Prostate gland (tissue), 2 donors: ENCODE results near the gene GFOD2. TPM values are rescaled to one million over a fixed set of nuclear protein-coding genes. Genes with fewer than 3 reads are reported as not detected.

Experiments
- DNase-seq: peaks from one replicate; pipeline ENCODE4 v3.0.0-alpha.2; 2019; ENCODE audit warnings: low spot score
- H3K27ac ChIP-seq, 2 donors: fragments of 200-600 bp; sonication (generic); 2 replicates each; pipeline ENCODE4 v1.5.1; 2017 to 2019
- H3K27me3 ChIP-seq: fragments of 200-600 bp; sonication (generic); replicated peaks from 2 replicates; pipeline ENCODE4 v1.5.1; 2019; ENCODE audit not compliant: insufficient read depth
- H3K36me3 ChIP-seq, 2 donors: fragments of 200-600 bp; sonication (generic); 1 replicate in 1 of 2; 2 replicates in 1 of 2; pipeline versions ENCODE4 v1.5.1 to v1.8.1; 2017 to 2019
- H3K4me1 ChIP-seq: fragments of 200-600 bp; sonication (generic); replicated peaks from 2 replicates; pipeline ENCODE4 v1.5.1; 2019
- H3K4me3 ChIP-seq, 2 donors: fragments of 200-600 bp; sonication (generic); 2 replicates each; pipeline ENCODE4 v1.5.1; 2017 to 2019
- H3K9me3 ChIP-seq: fragments of 200-600 bp; sonication (generic); 2 replicates; pipeline ENCODE4 v1.5.1; 2017
- CTCF ChIP-seq, 4 experiments: fragments of 200-600 bp in 2 of 4; fragments of 450-650 bp in 2 of 4; sonication (generic) in 2 of 4; IDR thresholded peaks; 1 replicate in 3 of 4; 2 replicates in 1 of 4; pipeline ENCODE4 v1.5.1; 2016 to 2019; ENCODE audit warnings: antibody characterized with exemption in 4 of 4, mild to moderate bottlenecking in 2 of 4, moderate library complexity in 2 of 4
- POLR2A ChIP-seq: fragments of 450-650 bp; IDR thresholded peaks from one replicate; pipeline ENCODE4 v1.6.1; 2016; ENCODE audit warnings: antibody characterized with exemption, mild to moderate bottlenecking
- POLR2AphosphoS5 ChIP-seq: sonication (generic); formaldehyde crosslinking; IDR thresholded peaks from one replicate; pipeline ENCODE4 v1.6.1; 2017; ENCODE audit warnings: antibody characterized with exemption
- WGBS: methylation state at CpG from one replicate; pipeline ENCODE4 v1.1.5; 2018; 5-methylcytosine and 5-hydroxymethylcytosine counted together
- intact Hi-C: fragments of 100-400 bp; cut with DNase I; formaldehyde crosslinking; loops from one replicate; pipeline ENCODE4 v1.14.2; 2022
- total RNA-seq, 2 donors: library from RNA; depleted of rRNA; stranded (reverse); fragments of >200 nt; gene quantifications; one replicate each; pipeline ENCODE4 v1.1.0, GENCODE V29; 2016

The GFOD2 gene
- total RNA-seq, 2 donors from 2014 or later: 16.0 to 27.4 TPM

- Histone ChIP-seq H3K4me1 (no peaks in the 10 kb centered on the region), H3K27me3 (no peaks in the 10 kb centered on the region), H3K36me3 (peaks cover 0 to 2% of the 10 kb centered on the region in 2 donors), H3K27ac (no peak overlapping the region), H3K9me3 (no peaks in the 10 kb centered on the region), H3K4me3 (no peak overlapping the region)
- no peak for DNase-seq
- intact Hi-C loops: no loop called here
- TF ChIP-seq POLR2AphosphoS5 (no peak), POLR2A (no peak), CTCF (IDR thresholded peaks at IDR 0.05) (no peak)
- 94% methylated on average over 4 of the region's 4 CpGs for WGBS
Observed at GRCh38 chr16:67736858-67737257, 17.7 kb upstream of the GFOD2 start.

GRCh38 chr16:67734731-67735201 is 15.7 kb upstream of the GFOD2 start:
- H3K27ac ChIP-seq: no peak overlapping the region
- no peak for DNase-seq
- no peak for TF ChIP-seq POLR2A
- no peak for TF ChIP-seq CTCF (IDR thresholded peaks at IDR 0.05)
- no peak for TF ChIP-seq POLR2AphosphoS5
- no peaks in the 10 kb centered on the region for H3K4me1 ChIP-seq
- peaks cover 0 to 1% of the 10 kb centered on the region in 2 donors for H3K36me3 ChIP-seq
- no peaks in the 10 kb centered on the region for H3K27me3 ChIP-seq
- WGBS: 91% methylated on average over 9 of the region's 9 CpGs
- no peak overlapping the region for H3K4me3 ChIP-seq
- intact Hi-C loops: no loop called here
- H3K9me3 ChIP-seq: no peaks in the 10 kb centered on the region

GRCh38 chr16:67733734-67734470 is 14.8 kb upstream of the GFOD2 start:
- peaks cover 6 to 7% of the 10 kb centered on the region in 2 donors for H3K36me3 ChIP-seq
- intact Hi-C loops: no loop called here
- TF ChIP-seq POLR2AphosphoS5 (no peak), CTCF (IDR thresholded peaks at IDR 0.05) (no peak), POLR2A (no peak)
- no peaks in the 10 kb centered on the region for H3K27me3 ChIP-seq
- H3K27ac ChIP-seq: no peak overlapping the region
- DNase-seq: no peak
- no peaks in the 10 kb centered on the region for H3K9me3 ChIP-seq
- no peak overlapping the region for H3K4me3 ChIP-seq
- no peaks in the 10 kb centered on the region for H3K4me1 ChIP-seq
- WGBS: 94% methylated on average over 5 of the region's 5 CpGs

- H3K4me3 ChIP-seq: no peak overlapping the region
- no peak overlapping the region for H3K27ac ChIP-seq
- no peaks in the 10 kb centered on the region for H3K4me1 ChIP-seq
- peaks cover 7 to 16% of the 10 kb centered on the region in 2 donors for H3K36me3 ChIP-seq
- no peak for TF ChIP-seq CTCF (IDR thresholded peaks at IDR 0.05)
- TF ChIP-seq POLR2AphosphoS5: no peak
- no peak for TF ChIP-seq POLR2A
- WGBS: 82% methylated on average over 4 of the region's 4 CpGs
- intact Hi-C loops: no loop called here
- H3K9me3 ChIP-seq: no peaks in the 10 kb centered on the region
- DNase-seq: no peak
- no peaks in the 10 kb centered on the region for H3K27me3 ChIP-seq
Observed at GRCh38 chr16:67731753-67732095, 12.6 kb upstream of the GFOD2 start.
